AG10803 (cell line): ENCODE data around the gene DNAH11.
"Not testable (repeated sequence)": the region's sequence is repeated elsewhere in the genome, so short reads cannot be mapped to it uniquely, and the experiment has no call there.

ENCODE experiments used
- DNase-seq: peaks from one replicate; pipeline ENCODE4 v3.0.0; 2010; ENCODE audit warnings: low read depth
- H3K4me3 ChIP-seq: 2 replicates; pipeline ENCODE4 v1.5.1; 2011; ENCODE audit warnings: mild to moderate bottlenecking, low read length, control low read depth
- TF ChIP-seq, protein P1 (sequence below): conservative IDR thresholded peaks from 2 replicates; pipeline ENCODE4 v1.5.1; 2011; ENCODE audit warnings: mild to moderate bottlenecking, low read length, control low read depth, inconsistent platforms

The DNAH11 gene

DNA sequence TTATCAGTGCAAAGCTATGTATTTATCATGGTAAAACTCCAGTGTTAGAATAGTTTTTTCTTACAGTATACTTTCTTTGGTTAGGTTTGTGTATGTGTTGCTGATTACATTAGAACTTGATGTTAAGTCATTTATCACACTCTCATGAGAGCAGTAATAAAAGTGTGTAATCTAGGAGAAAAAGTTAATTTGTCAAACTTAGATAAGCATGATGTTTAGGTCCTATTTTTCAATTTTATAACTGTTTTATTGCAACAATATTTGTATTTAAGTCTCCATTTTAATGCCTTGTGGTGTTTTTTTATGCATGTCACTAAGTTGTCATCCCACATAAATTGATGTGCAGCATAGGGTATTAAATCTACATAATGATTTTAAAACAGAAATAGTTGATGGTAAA, 28.8 kb upstream of the DNAH11 start:
- TF ChIP-seq, protein P1, sequence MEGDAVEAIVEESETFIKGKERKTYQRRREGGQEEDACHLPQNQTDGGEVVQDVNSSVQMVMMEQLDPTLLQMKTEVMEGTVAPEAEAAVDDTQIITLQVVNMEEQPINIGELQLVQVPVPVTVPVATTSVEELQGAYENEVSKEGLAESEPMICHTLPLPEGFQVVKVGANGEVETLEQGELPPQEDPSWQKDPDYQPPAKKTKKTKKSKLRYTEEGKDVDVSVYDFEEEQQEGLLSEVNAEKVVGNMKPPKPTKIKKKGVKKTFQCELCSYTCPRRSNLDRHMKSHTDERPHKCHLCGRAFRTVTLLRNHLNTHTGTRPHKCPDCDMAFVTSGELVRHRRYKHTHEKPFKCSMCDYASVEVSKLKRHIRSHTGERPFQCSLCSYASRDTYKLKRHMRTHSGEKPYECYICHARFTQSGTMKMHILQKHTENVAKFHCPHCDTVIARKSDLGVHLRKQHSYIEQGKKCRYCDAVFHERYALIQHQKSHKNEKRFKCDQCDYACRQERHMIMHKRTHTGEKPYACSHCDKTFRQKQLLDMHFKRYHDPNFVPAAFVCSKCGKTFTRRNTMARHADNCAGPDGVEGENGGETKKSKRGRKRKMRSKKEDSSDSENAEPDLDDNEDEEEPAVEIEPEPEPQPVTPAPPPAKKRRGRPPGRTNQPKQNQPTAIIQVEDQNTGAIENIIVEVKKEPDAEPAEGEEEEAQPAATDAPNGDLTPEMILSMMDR = no peak
- DNase-seq = no peak
- no peak overlapping the region for H3K4me3 ChIP-seq

DNA sequence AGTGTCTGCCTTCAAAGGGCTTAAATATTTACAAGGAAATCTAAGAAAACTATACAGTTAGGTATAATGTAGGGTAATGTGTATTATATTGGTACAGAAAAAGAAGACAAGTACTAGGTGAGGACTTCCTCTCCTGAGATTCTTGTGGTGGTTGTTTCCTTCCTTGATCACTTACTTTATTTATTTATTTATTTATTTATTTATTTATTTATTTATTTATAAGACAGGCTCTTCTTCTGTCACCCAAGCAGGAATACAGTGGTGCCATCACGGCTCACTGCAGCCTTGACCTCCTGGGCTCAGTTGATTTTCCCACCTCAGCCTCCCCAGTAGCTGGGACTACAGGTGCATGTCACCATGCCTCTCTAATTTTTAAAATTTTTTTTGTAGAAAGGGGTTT, 18.2 kb upstream of the DNAH11 start:
- TF ChIP-seq, protein P1 = no peak
- DNase-seq = no peak

DNA sequence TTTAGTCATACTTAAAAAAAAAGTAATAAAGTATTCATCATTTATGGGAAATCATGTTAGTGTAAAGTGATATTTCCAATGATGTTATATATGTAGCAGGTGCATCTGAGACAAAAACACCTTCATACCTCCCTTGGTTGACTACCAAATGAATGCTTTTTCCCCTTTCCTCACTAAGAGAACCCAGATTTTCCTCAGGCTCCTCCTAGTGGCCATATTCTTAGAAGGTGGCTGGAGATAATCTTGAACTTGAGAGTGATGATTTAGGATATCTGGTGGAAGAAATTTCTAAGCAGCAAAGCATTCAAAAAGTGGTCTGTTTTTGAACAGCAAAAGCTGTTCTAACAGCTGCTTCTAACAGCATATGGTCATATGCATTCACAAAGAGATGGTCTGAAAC, 16.8 kb upstream of the DNAH11 start:
- H3K4me3 ChIP-seq = no peak overlapping the region
- DNase-seq = no peak
- TF ChIP-seq, protein P1 = peak; percentile 47

More for the DNA sequence above, 18.2 kb upstream of the DNAH11 start:
- H3K4me3 ChIP-seq = no peak overlapping the region

DNA sequence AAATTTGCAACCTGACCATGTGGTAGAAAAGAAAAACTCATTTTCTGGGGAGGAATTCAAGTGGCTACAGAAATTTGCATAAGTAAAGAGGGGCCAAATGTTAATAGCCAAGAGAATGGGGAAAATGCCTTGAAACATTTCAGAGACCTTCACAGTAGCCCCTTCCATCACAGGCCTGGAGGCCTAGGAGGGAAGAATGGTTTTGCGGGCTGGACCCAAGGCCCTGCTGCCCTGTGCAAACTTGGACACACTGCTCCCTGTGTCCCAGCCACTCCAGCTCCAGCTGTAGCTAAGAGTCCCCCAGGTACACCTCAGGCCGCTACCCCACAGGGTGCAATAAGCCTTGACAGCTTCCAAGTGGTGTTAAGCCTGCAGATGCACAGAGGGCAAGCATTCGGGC, 16.4 kb upstream of the DNAH11 start:
- no peak overlapping the region for H3K4me3 ChIP-seq
- TF ChIP-seq, protein P1 = no peak
- DNase-seq = no peak

DNA sequence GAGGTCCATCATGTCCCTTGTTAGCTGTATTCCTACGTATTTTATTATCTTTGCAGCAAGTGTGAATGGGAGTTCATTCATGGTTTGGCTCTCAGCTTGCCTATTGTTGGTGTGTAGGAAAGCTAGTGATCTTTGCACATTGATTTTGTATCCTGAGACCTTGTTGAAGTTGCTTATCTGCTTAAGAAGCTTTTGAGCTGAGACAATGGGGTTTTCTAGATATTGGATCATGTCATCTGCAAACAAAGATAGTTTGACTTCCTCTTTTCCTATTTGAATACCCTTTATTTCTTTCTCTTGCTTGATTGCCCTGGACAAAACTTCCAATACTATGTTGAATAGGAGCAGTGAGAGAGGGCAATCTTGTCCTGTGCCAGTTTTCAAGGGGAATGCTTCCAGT, 10.4 kb upstream of the DNAH11 start:
- DNase-seq, H3K4me3 ChIP-seq: not testable (repeated sequence)

DNA sequence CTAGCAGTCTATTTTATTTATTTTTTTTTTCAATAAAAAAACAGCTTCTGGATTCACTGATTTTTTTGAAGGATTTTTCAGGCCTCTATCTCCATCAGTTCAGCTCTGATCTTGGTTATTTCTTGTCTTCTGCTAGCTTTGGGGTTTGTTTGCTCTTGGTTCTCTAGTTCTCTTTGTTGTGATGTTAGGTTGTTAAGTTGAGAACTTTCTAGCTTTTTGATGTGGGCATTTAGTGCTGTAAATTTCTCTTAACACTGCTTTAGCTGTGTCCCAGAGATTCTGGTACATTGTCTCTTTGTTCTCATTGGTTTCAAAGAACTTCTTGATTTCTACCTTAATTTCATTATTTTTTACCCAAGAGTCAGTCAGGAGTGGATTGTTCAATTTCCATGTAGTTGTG, 9.2 kb upstream of the DNAH11 start:
- not testable (repeated sequence) for H3K4me3 ChIP-seq, DNase-seq

DNA sequence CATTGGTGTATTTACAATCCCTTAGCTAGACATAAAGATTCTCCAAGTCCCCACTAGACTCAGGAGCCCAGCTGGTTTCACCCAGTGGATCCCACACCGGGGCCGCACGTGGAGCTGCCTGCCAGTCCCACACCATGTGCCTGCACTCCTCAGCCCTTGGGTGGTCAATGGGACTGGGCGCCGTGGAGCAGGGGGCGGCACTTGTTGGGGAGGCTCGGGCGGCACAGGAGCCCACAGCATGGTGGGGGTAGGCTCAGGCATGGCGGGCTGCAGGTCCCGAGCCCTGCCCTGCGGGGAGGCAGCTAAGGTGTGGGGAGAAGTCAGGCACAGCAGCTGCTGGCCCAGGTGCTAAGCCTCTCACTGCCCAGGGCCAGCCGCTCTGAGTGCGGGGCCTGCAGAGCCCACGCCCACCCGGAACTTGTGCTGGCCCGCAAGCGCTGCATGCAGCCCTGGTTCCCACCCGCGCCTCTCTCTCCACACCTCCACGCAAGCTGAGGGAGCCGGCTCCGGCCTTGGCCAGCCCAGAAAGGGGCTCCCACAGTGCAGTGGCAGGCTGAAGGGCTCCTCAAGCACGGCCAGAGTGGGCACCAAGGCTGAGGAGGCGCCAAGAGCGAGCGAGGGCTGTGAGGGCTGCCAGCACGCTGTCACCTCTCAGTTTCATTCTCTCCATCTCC, 6.3 kb upstream of the DNAH11 start:
- not testable (repeated sequence) for DNase-seq, H3K4me3 ChIP-seq

DNA sequence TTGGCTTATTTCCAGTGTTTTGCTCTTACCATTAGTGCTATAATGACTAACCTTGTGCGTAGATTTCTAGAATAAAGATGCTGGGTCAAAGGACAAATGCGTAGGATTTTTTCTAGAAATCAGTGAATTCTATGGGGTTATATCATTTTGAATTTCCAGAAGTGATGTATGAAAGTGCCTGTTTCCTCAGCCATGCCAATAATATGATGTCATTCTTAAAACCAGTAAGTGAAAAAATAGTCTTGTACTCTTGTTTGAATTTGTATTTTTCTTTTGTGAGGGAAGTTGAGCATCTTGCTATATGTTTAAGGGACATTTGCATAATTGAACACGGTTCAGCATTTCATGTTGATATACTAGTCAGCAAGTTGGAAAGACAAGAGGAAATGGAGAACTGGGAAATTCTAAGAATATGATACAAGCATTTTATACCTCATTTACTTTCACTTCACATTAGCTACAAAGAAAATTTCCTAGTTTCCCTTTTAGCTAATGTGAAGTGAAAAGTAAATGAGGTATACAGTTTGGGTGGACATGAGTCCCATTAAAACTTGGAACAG, 3.8 kb upstream of the DNAH11 start:
- TF ChIP-seq, protein P1 = no peak
- DNase-seq = no peak
- no peak overlapping the region for H3K4me3 ChIP-seq
